GM10847 (cell line): Measurements from ENCODE around the gene BAIAP3.

Source experiments
- POLR2A ChIP-seq: IDR thresholded peaks from 2 replicates; pipeline ENCODE4 v1.6.1; 2011; ENCODE audit not compliant: insufficient read length; ENCODE audit errors: extremely low read depth

Gene BAIAP3

DNA sequence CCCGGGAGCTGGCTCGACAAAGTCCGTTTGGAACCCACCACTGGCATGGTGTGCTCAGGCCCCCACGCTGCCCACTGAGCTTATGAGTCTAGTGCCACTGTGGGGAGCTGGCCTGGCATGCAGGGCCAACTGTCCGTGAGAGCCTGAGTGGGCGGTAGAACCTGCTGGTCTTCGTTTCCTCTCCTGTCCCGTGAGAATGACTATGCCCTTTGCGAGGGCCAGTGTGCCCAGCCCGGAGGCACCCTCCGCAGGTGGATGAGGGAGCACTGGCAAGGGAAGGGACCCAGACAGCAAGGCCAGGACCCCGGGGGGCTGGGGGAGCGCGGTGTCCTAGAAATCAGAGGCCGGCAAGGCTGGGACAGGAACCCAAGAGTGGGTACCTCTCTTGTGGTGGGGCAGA lies 3.2 kb downstream of the BAIAP3 start:
- TF ChIP-seq POLR2A = no peak

GRCh38 chr16:1337486-1337885 lies 4.0 kb downstream of the BAIAP3 start:
- TF ChIP-seq POLR2A = no peak

- no peak for TF ChIP-seq POLR2A
Observed at GRCh38 chr16:1338119-1338730, 4.8 kb downstream of the BAIAP3 start.

- no peak for TF ChIP-seq POLR2A
Observed at GRCh38 chr16:1338855-1339675, 5.6 kb downstream of the BAIAP3 start.

DNA sequence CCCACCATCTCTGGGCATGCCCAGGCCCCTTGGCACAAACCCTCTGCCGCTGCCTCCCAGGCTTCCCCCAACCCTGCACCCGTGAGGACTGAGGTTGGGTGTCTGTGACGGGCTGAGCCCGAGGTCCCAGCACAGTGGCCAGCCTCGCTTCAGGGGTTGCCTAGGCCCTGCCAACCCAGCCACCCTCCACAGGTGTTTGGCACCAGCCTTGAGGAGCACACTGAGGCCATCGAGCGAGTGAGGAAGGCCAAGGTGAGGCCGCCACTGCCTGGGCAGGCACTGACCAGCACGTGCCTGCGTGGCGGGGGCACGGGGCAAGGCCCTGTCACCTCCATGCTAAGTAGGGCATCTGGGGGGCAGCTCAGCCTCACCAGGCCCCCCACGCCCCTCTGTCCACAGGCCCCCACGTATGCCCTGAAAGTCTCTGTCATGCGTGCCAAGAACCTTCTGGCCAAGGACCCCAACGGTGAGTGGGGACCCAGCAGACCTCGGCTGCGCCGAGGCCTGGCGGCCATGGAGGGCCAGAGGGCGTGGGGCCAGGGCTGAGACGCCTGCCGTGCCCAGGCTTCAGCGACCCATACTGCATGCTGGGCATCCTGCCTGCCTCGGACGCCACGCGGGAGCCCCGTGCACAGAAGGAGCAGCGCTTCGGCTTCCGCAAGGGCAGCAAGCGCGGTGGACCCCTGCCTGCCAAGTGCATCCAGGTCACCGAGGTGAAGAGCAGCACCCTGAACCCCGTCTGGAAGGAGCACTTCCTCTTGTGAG lies 7.5 kb downstream of the BAIAP3 start:
- no peak for TF ChIP-seq POLR2A

DNA sequence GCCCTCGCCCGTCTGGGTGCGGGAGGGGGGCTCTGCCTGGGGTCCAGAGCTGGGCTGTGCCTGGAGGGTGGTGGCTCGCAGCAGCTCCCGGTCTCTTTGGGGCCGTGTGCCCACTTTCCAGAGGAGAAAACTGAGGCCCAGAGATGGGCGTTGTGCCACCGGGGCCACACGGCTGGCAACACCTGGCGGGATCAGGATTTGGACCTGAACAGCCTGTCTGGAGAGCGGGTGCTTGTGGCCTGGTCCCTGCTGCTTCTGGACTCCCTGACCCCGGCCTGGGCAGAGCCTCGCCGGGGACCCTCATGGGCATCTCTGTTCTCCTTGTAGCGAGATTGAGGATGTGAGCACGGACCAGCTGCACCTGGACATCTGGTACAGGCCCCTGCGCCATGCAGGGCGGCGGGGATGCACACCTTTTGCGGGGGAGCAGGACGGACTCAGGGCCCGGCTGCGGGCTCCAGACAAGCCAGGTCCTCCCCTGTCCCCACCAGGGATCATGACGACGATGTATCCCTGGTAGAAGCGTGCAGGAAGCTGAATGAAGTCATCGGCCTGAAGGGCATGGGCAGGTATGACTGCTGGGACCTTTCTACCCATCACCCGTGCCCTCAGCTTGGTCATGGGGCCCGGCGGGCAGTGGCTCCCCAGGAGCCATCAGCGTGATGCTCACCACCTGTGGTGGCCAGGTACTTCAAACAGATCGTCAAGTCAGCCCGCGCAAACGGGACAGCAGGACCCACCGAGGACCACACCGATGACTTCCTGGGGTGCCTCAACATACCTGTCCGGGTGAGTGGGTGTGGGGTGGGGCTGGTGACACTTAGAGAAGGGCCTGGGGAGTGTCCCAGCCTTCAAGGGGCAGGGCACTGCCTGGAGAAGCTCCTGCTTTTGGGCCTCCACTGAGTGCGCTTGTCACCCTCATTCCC lies 8.3 kb downstream of the BAIAP3 start:
- TF ChIP-seq POLR2A = no peak

GRCh38 chr16:1342526-1343427 lies 9.3 kb downstream of the BAIAP3 start:
- TF ChIP-seq POLR2A = no peak

- TF ChIP-seq POLR2A = no peak
Observed at GRCh38 chr16:1343428-1344242, 10.2 kb downstream of the BAIAP3 start.

DNA sequence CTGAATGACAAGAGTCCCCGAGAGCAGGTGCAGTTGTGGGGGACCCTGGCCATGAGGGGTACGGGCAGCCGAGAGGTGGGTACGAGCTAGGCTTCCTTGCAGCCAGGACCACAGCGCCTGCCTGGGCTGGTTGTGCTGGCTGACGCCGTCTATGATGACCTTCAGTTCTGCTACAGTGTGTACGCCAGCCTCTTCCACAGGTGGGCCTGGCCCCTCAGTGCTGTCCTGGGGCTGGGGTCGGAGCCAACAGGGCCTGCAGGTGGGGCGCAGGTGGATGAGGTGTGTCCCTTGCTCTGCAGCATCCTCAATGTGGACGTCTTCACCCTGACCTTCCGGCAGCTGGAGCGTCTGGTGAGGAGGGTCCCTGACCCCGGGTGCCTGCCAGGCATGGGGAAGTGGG lies 11.1 kb downstream of the BAIAP3 start:
- no peak for TF ChIP-seq POLR2A

- no peak for TF ChIP-seq POLR2A
Observed at GRCh38 chr16:1345087-1345486, 11.6 kb downstream of the BAIAP3 start.

DNA sequence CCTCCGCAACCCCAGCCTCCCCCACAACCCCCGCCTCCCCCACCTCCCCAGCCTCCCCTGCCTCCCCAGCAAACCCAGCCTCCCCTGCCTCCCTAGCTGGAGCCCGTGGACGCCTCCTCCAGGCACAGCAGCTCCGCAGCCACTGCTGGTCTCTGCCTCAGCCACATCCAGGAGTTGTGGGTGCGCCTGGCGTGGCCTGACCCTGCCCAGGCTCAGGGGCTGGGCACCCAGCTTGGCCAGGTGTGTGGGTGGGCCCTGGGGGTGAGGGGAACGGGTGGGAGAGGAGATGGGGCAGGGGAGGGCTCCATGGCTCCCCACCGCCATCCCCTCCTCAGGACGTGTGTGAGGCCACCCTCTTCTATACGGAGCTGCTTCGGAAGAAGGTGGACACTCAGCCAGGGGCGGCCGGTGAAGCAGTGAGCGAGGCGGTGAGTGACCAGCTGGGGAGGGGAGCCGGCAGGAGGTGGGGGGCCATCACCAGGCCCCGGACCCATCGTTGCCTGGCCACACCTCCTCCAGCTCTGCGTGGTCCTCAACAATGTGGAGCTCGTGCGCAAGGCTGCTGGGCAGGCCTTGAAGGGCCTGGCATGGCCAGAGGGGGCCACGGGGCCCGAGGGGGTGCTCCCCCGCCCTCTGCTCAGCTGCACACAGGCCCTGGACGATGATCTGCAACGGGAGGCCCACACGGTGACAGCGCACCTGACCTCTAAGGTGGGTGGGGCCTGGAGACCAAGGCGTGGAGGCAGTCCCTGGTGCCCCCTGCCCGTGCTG lies 12.4 kb downstream of the BAIAP3 start:
- TF ChIP-seq POLR2A = no peak
